Measurements from ENCODE around the gene NCKAP5. TPM values are rescaled to one million over a fixed set of nuclear protein-coding genes. Genes with fewer than 3 reads are reported as not detected.

Gene NCKAP5
- total and polyA plus RNA-seq, 2 donors (not counting 1 experiment from before 2014, with no cell fraction given): not detected

GRCh38 chr2:133431289-133431688 lies 137.0 kb downstream of the NCKAP5 start:
- POLR2A ChIA-PET: no interaction called here
- Histone ChIP-seq H2AFZ (ENCODE audit: insufficient read depth, low read depth, low read length, poor library complexity, severe bottlenecking) (no peak overlapping the region), H3K4me2 (replicated peaks; ENCODE audit: low read depth, low read length, poor library complexity, severe bottlenecking) (no peak overlapping the region)

DNA sequence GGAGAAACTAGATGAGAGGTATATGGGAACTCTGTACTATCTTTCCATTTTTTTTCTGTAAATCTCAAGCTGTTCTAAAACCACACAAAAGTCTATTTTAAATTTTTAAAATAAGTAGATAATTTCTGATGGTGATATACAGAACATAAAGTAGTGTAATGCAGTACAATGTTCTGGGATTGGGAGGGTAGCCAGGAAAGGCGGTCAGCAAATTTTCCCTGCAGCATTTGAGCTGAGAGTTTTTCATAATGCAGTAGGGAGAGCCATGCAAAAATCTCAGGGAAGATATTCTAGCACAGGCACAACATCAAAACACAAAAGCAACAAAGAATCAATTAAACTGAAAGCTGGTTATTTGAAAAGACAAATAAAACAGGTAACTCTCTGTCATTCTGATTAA lies 141.5 kb downstream of the NCKAP5 start:
- no CpG with 5 or more reads among the region's 1 CpG for WGBS (ENCODE audit: insufficient coverage)
- no peak overlapping the region for H2AFZ ChIP-seq (ENCODE audit: insufficient read depth, low read depth, low read length, poor library complexity, severe bottlenecking)
- ATAC-seq (ENCODE audit: low read depth): no peak

More at GRCh38 chr2:133431289-133431688, 137.0 kb downstream of the NCKAP5 start:
- CTCF ChIA-PET: no interaction called here
- no peaks in the 10 kb centered on the region for H3K27me3 ChIP-seq (replicated peaks in 1 of 4; ENCODE audit: control extremely low read depth in 1 of 4, control insufficient read depth in 3 of 4, insufficient read depth in 4 of 4, low read length in 3 of 4)
- Mint-ChIP-seq H3K9me3 (ENCODE audit: insufficient read depth) (peaks cover 2% of the 10 kb centered on the region), H3K4me1 (no peaks in the 10 kb centered on the region), H3K27ac (no peak overlapping the region), H3K27me3 (no peaks in the 10 kb centered on the region), H3K4me3 (no peak overlapping the region)
- intact Hi-C loops (cut with micrococcal nuclease): no loop called here
- ATAC-seq (ENCODE audit: low read depth) (no peak), DNase-seq (no peak)
- WGBS (ENCODE audit: insufficient coverage): 91% methylated on average over 4 of the region's 4 CpGs
- H3K9me3 ChIP-seq (ENCODE audit: control extremely low read depth in 1 of 3, control insufficient read depth in 2 of 3, insufficient read depth in 1 of 3, low read length in 2 of 3): peaks cover 0 to 3% (median 1%) of the 10 kb centered on the region in 3 donors
- TF ChIP-seq CTCF (IDR thresholded peaks at IDR 0.05) (no peak), EZH2 (IDR thresholded peaks at IDR 0.05; ENCODE audit: borderline replicate concordance, insufficient read depth, low read depth, low read length, poor library complexity, severe bottlenecking) (no peak)
- H3K36me3 ChIP-seq (replicated peaks in 1 of 2; ENCODE audit: control extremely low read depth in 1 of 2, control insufficient read depth in 1 of 2, extremely low read depth in 1 of 2, insufficient read depth in 2 of 2, low read length in 1 of 2): no peaks in the 10 kb centered on the region
- no peak overlapping the region for H3K4me3 ChIP-seq (ENCODE audit: control extremely low read depth in 1 of 5, extremely low read depth in 1 of 5, insufficient read depth in 1 of 5, low read depth in 2 of 5, low read length in 4 of 5)
- H3K9ac ChIP-seq (ENCODE audit: low read length): no peak overlapping the region
- H3K4me1 ChIP-seq (ENCODE audit: control insufficient read depth in 2 of 2, insufficient read depth in 2 of 2, low read length in 2 of 2): no peaks in the 10 kb centered on the region
- H3K79me2 ChIP-seq (ENCODE audit: control insufficient read depth, insufficient read depth, low read length): no peaks in the 10 kb centered on the region
- H4K20me1 ChIP-seq (ENCODE audit: control insufficient read depth, insufficient read depth, low read length, poor library complexity, severe bottlenecking): no peaks in the 10 kb centered on the region
- no peak overlapping the region for H3K27ac ChIP-seq (ENCODE audit: low read length in 2 of 2)

More for the DNA sequence above, 141.5 kb downstream of the NCKAP5 start:
- H3K9me3 Mint-ChIP-seq (ENCODE audit: insufficient read depth): peaks cover 2% of the 10 kb centered on the region
- Histone ChIP-seq H3K36me3 (replicated peaks in 1 of 2; ENCODE audit: control extremely low read depth in 1 of 2, control insufficient read depth in 1 of 2, extremely low read depth in 1 of 2, insufficient read depth in 2 of 2, low read length in 1 of 2) (no peaks in the 10 kb centered on the region), H3K9ac (ENCODE audit: low read length) (no peak overlapping the region), H3K4me1 (ENCODE audit: control insufficient read depth in 2 of 2, insufficient read depth in 2 of 2, low read length in 2 of 2) (no peaks in the 10 kb centered on the region), H3K27ac (ENCODE audit: low read length in 2 of 2) (no peak overlapping the region), H3K9me3 (ENCODE audit: control extremely low read depth in 1 of 3, control insufficient read depth in 2 of 3, insufficient read depth in 1 of 3, low read length in 2 of 3) (peaks cover 0 to 3% (median 1%) of the 10 kb centered on the region in 3 donors), H3K4me2 (replicated peaks; ENCODE audit: low read depth, low read length, poor library complexity, severe bottlenecking) (no peak overlapping the region), H3K27me3 (replicated peaks in 1 of 4; ENCODE audit: control extremely low read depth in 1 of 4, control insufficient read depth in 3 of 4, insufficient read depth in 4 of 4, low read length in 3 of 4) (no peaks in the 10 kb centered on the region), H4K20me1 (ENCODE audit: control insufficient read depth, insufficient read depth, low read length, poor library complexity, severe bottlenecking) (no peaks in the 10 kb centered on the region), H3K79me2 (ENCODE audit: control insufficient read depth, insufficient read depth, low read length) (no peaks in the 10 kb centered on the region), H3K4me3 (ENCODE audit: control extremely low read depth in 1 of 5, extremely low read depth in 1 of 5, insufficient read depth in 1 of 5, low read depth in 2 of 5, low read length in 4 of 5) (no peak overlapping the region)
- H3K4me3 Mint-ChIP-seq: no peak overlapping the region
- intact Hi-C loops (cut with micrococcal nuclease): no loop called here
- ChIA-PET POLR2A (no interaction called here), CTCF (no interaction called here)
- no peak for TF ChIP-seq CTCF (IDR thresholded peaks at IDR 0.05)
- no peak for TF ChIP-seq EZH2 (IDR thresholded peaks at IDR 0.05; ENCODE audit: borderline replicate concordance, insufficient read depth, low read depth, low read length, poor library complexity, severe bottlenecking)
- DNase-seq: no peak
- no peaks in the 10 kb centered on the region for H3K4me1 Mint-ChIP-seq
- H3K27ac Mint-ChIP-seq: no peak overlapping the region
- H3K27me3 Mint-ChIP-seq: no peaks in the 10 kb centered on the region
